SIG-M5 (cell line): Measurements from ENCODE around the gene EYS.

Experiments
- DNase-seq: peaks from one replicate; lab custom pipeline; 2025; lab: John Stamatoyannopoulos, UW

The EYS gene

DNA sequence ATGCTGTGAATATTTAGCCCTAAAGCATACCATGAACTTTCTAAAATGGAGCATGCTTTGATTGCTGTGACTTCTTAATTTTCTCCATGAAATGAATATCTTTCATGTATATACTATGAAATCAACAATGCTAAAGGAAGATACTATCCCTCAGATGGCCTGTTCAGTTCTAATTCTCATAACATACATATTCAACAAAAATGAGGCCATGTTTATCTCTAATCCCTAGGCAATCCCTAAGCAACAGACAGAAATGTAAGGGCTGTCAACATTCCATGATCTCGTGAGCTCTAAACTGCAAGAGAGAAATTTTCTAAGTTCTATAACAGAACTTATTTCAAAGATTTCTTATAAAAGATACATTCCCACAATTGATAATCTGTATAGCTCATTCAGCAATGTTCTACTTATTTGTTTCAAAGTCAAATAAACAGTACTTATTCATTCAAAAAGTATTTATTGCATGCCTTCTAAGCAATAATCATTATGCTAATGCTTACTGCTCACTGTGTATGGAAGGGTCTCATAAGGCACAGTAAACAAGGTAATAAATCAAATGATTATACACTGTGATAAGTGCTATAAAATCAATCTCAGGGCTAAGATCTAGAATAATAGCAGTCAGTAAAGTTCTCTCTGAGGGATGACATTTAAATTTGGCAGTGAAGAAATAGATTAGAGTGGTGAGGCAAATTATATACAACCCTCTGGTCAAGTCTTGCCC is 1578.6 kb downstream of the EYS start:
- DNase-seq, result no peak

DNA sequence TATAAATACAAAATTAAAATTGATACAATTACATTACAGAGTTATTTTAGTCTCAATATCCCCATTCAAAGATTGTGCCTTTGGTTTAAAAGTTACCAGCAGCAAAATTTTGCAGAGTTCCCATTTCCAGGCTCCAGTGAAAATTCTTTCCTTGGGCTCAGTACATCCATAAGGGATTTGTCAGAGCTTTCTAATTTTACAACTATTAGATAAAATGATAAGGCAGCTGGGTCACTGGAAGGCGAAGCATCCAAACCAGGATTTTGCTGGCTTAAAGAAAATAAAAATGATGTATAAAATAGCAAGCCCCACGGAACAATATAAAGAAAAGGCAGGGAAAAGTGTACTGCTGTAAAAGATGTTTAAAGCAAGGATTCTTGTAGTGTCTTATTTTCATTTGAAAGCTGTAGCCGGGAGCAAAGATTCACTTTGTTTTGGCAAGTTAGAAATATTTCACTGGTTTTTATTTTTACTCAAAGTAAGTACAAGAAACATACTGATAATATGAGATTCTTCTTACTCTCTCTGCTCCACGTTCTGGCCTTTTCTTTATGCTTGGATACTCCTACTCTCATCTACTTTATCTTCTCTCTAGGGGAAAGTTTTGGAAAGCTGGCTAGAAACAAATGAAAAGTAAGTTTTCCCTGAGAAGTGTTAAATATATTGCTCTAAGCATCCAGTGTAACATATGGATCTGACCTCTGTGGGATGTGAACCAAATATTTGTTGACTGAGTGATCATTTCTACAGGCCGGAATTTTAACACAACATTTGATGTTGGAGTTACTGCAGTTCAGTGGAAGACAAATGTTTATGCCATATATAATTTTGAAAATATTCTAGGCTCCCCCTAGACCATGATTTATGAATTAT is 1583.0 kb downstream of the EYS start:
- DNase-seq, result no peak

DNA sequence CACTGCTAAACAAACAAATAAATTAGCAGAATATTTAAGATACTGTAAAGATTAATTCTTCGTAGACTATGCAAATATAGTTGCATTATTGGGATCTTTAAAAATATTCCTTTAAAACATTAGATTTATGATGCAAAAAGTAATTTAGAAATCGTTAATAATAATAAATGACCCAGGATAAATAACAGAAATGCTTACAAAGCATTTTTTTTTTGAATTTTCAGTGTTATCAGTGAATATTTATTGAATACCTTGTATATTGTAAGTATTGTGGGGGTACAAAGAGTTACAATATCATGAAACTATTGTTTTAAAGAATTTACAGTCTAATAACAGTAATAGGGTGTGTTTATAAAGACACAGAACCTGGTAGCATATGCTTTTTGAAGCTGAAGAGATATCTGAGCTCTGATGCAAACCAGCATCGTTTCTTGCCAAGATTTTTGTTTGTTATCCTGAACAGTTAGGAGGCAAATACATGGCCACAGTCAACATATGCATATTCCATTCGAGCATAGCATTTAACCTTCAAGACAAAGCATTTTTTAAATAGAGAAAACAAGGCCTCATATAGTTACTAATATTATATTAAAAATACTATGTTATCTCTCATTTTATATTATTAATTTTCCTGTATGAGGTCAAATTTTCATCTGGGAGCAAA is 1584.2 kb downstream of the EYS start:
- DNase-seq, result no peak

DNA sequence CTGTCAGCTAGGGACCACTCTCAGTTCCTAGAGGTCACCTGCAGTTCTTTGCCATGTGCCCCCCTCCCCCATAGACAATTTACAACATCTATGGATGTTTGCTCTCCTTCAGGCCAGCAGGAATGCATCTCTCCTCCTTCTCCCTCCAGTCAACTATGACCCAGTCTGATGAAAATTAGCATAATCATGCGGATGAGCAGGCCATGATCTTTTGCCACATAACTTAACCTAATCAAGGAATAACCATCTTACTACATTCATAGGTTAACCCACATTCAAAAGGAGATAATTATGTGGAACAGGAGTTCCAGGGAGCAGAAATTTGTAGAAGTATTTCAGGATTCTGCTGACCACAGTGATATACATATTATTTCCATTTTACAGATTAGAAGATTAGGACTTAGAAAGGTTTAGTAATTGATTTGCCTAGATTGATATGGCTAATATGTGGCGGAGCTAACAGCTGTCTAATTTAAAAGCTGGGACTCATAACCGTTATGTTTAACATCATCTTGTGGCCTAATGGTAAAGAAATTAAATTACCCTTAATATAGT is 1585.9 kb downstream of the EYS start:
- no peak for DNase-seq

DNA sequence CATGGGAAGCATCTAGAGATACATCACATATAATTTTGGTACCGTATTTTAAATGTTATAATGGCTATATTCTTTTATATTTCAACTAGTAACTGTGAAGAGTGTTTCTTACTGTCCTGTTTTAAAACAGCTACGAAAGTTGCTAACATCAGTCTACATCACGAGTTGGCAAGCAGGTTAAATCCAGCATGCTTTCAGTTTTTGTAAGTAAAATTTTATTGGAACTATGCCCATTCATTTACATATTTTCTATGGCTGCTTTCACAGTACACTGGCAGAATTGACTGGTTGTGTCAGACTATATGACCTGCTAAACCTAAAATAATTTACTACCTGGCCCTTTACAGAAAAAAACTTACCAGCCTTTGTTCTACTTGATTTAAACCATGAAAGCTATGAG is 1593.3 kb downstream of the EYS start:
- no peak for DNase-seq

DNA sequence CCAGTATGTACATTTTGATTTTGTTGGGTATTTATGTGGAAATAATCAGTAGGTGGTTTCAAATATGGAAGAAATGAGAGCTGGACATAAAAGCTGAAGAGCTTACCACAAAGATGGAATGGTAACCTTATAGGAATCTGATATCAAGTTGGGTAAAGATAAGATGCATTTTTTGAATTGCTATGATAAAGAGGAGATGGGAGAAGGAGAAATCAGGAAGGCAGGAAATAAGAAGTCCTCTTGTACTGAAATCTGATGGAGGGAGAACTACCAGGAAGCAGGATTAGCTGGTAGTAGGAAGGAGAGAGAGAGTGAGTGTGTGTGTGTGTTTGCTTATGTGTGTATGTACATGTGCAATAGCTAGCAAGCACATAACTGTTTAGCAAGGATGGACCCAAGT is 1603.0 kb downstream of the EYS start:
- no peak for DNase-seq

DNA sequence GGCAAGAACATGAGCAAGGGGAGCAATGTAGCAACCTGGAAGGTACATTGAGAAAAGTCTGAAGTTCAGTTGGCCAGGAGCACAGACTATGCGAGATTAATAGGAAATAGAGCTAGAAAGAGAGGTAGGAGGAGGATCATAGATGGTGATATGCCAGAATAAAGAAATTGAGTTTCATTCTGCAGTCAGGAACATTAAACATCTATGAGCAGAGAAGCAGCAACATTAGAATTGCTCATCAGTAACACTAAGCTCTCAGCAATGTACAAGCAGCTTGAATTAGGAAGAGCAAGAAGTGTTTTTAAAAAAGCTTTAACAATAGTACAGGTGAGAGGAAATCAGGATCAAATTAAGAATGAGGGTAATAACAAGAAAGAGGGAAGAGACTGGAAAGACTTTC is 1603.5 kb downstream of the EYS start:
- DNase-seq, result no peak

DNA sequence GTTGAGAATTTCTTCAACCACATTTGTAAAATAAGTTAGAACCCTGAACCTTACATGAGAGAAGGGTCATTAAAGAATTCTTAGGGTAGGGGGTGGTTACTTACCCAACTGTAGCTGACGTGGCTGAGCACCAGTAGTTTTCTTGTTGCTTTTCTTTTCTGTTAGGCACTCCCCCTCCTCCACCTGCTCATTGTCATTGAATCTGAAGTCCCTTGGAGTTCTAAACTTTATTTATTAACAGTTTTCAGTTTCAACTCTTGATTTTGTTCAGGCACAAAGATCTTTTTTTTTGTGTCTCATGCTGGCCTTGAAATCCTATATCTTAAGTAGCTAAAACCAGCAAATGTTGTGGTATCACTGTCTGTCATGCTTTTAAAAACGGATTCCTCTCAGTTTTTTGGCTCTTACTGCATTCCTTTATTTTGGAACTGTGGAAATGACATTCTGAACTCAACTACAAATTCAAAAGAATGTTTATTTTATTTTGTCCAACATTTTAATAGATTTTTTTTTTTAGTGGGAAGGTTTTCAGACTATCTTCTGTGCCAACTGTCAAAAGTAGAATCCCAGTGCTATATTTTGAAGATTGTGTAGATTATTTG is 1606.2 kb downstream of the EYS start:
- no peak for DNase-seq

DNA sequence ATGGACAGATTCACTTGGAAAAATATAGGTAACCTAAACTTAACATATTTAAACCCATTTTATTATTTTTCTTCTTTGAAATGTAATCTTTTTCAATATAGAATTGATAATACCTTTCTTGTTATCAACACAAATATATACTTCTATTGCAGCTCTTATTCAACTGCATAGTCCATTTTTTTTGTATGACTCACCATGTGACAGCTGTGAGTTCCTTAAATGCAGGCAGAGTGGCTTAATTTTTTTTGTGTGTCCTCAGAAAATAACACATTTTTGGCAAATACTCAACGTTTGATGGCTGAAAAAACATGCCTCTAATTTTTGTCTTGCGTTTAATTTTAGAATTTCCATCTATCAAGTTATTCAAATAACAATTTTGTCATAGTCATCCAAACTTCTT is 1616.7 kb downstream of the EYS start:
- DNase-seq, result no peak

DNA sequence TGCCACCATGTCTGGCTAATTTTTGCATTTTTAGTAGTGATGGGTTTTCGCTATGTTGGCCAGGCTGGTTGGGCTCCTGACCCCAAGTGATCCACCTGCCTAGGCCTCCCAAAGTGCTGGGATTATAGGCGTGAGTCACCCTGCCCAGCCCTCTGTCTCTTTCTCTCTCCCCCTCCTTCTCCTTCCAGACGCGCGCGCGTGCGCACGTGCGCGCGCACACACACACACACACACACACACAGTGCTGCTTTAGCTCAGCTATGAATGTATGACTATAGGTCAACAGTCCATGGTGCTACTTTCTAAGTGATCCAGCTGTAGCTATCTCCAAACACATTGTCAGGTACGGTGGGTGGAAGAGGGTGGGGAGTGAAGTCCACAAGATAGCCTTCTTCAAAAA is 1621.9 kb downstream of the EYS start:
- no peak for DNase-seq

DNA sequence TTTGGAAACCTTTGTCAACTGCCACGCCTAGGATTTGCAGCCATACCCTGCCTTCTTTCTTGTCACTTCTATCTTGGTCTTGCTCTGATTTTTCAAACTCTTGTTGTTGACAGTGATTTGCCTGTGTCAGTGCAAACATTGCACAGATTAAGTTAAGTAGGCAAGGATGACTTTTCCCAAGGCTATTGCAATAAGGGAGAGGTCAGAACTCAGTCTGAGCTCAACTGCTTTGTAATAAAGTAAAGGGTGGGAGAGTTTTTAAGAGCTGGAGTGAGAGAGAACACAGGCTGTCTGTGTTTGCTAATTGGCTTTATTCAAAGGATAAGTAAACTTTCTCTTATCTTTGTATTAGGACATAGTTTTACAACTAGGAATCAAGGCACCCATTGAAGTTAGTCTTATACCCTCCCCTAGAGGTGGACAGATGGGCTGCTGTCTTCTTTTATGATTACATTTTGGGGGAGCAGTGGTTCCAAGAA is 1622.8 kb downstream of the EYS start:
- no peak for DNase-seq

DNA sequence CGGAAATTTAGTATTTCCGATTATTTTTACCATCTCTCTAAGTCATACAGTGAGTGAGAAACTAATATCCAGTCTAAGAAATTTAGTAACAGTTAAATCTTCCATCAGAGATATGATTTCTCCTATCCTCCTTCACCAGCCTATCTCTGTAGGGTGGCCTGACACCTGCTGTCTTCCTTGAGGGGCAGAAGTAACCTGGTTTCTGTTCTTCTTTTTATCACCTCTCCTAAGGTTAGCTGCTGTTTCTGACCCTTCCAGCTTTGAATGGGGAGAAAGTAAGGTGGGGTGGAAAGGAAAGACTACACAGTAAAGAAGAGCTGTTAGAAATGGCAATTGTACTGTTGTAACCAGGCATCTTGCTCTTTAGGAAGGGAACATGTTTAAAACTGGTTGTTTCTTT is 1623.8 kb downstream of the EYS start:
- no peak for DNase-seq

DNA sequence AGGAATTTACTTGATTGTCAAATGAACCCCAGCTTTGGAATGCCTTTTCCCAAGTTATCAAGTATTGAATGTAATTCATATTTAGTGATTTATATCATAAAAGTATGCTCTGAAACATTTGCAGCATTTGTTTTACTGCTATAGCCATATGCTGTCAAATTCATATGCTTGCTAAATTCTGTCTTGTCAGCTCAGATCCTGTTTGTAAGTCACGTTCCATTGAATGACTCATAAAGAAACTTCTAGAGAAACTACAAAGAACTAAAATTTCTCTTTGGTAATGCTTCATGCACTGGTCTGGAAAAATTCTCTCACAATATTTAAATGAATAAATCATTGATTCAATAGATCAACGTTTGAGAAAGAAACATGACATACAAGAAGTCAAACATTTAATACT is 1625.6 kb downstream of the EYS start:
- no peak for DNase-seq

DNA sequence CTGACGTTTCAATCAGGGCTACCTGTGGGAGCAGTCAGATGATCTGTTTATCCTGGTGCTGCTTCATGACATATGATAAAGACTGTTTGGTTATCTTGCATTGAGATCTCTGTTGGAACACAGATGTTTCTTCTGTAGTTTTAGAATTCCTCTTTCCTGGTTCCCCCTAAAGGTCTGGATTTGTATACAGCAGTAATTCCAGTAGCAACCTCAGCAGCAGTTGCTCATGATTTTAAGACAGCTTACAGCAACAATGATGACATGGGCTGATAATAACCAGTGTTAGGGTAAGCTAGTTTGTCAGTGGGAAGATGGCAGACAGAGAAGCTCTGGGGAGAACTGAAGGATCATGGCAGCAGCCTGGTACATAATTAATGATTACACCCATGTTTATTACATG is 1632.0 kb downstream of the EYS start:
- DNase-seq, result no peak

DNA sequence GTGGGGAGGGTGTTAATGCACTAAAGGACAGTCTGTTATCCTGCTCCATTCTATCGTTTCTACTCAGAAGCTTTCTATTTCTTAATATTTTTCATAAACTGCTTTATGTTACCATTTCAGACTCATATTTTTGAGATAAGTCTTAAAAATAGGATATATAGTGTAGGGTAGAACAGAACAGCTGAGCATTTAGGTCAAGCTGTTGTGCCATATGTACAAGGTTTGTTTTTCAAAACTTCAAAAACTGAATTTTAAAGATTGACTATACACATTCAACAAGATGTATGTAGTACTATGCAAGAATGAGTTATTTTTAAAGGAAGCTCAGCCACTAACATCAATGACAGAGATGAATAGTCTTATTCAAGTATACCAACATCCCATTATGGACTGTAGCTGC is 1634.3 kb downstream of the EYS start:
- DNase-seq, result no peak

DNA sequence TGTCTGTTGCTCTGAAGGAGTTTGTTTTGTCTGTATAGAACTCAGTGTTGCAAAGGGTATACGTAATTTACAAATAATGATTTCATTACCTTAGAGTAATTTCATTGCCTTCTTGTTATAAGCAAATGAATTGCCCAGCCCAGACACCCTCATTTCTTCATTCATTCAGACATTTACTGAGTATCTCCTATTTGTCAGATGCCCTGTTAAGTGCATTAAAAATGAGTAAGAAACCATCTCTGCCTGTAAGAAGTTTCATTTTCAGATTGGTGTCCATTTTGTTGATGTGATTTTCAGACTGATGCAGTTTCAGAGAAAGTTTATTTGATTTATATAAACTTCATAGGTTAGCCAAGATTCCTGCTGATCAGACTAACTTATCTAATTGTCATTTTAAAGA is 1642.1 kb downstream of the EYS start:
- DNase-seq, result no peak

DNA sequence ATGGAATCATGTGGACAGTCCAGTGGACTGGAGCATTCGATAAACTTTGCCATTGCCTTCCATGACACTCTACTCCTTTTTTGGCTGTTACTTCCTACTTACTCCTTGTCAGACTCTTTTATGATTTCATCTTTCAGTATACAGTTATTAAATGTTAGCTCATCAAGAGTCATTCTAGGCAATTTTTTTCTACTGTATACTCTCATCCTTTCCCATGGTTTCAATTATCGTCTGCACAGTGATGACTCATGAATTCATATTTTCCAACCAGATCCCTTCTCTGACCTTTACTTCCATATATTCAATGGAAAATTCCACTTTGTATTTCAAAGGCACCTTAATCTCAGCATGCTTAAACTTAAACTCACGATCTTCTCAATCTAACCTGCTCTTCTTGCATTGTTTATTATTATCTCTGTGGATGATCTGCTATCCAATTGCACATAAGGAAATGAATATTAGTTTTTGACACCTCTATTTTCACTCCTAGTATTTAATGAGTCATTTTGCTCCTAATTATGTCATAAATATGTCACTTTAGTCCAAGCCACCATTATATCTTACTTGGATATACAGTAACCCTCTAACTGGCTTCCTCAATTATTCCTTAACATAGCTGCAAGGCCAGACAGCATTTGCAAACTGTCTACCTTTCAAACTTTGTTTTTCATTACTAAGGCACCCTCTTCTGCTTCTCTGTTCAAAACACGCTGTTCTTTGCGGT is 1643.9 kb downstream of the EYS start:
- no peak for DNase-seq

DNA sequence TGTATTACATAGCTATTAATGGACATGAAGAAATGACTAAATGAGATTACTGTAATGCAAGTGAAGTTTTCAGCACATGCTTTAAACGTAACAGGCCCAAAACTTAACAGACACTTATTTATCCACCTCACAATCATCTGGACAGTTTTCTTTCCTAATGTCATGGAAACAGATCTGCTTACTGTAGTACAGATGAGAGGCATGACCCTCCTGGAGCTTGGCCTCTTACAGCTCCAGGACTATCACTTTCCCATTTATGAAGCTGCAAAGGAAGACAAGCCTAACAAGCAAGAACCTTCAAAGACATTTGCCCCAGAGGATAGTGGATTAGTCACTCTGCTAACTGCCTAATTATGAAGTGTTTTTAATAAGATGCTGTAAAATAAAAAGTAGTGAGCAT is 1652.2 kb downstream of the EYS start:
- DNase-seq, result no peak

DNA sequence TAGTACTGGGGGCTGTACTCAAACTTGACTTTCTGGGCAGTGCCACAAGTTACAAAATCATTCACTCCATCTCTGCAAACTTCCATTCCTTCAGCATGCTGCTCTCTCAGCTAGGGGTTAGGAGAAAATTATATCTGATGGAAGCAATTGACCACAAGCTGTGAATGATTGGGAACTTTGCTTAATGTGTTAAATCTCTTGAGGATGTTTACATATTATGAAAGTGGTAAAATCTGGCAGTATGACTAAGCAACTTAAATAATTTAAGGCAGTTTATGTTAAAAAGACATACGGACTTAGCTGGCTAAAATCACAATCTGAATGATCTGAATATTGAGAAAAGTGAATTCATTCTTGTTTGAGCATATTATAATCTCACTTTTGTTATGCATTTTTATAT is 1656.4 kb downstream of the EYS start:
- DNase-seq, result no peak

DNA sequence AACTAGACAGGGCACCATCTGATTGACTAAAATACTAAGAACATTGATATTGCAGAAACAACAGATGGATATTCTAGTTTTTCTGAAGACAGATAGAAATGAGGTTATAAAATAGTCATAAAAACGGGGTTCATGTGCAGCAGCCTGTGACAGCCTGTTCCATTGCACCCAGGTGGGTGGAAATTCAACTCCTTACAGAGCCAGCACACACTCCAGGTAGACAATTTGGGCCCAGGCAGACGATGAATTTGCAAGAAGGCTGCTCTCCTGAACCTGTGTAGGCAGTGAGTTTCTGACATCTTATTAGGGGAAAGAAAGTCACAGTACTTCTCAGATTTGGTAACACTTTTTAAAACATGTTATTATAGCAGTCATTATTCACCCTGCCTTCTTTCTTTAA is 1657.3 kb downstream of the EYS start:
- DNase-seq, result no peak

DNA sequence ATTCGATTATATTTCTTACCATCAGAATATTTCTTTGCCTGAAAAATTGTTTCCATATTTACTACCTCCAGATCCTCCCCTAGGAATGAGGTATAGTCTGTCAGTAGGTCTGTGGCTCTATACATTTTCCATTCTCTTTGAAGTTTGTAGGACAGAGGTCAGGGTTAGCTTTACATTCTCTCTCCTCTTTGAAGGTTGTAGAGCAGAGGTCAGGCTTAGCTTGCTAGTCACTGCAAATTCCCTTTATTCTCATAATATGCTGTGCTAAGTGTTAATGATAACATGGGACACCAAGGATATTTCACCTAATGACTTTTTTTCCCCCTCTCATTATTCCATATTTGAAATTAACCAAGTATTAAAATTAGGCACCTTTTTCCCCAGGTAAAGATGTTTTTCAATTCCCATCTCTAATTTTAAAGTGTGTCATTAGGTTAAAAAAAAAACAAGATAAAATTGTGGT is 1660.2 kb downstream of the EYS start:
- no peak for DNase-seq
